ENCODE results near the gene MAPK1. TPM values are rescaled to one million over a fixed set of nuclear protein-coding genes. Genes with fewer than 3 reads are reported as not detected.

The MAPK1 gene
- polyA plus RNA-seq, 1 experiment: 154 TPM

DNA sequence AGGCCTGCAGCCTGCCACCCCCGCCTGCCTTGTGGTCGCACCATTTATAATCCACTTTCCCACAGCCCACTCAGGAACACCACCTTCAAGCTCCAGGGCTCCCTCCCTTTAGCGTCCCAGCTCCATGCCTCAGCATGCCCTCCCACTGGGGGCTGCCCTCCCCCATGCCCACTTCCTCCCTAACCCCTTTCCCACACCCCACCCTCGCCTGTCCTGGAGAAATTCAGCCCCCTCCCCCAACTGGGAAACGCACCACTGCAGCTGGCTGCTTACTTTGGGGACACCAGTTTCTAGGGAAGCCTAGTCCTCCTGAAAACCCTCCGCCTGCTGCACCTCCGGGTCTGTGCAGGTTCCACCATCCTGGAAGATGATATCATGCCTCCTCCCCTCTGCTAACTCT, 128.5 kb downstream of the MAPK1 start:
- Histone ChIP-seq H3K9me3 (ENCODE audit: control insufficient read depth, insufficient read depth, low read length) (no peaks in the 10 kb centered on the region; the same call in 1 of the 2 replicates), H3K27me3 (ENCODE audit: control insufficient read depth, insufficient read depth, low read length) (peaks cover 5% of the 10 kb centered on the region), H3K27ac (ENCODE audit: low read depth, low read length) (no peak overlapping the region), H3K4me3 (ENCODE audit: low read depth, low read length) (no peak overlapping the region)
- ChIA-PET POLR2A (no interaction called here), CTCF (no interaction called here)
- no peak for TF ChIP-seq CTCF (IDR thresholded peaks at IDR 0.05; ENCODE audit: low read depth, low read length)
- no peak for DNase-seq (ENCODE audit: low read depth, low spot score)

- ChIA-PET POLR2A (interaction anchor here (0.8 kb wide), 1 partner anchor 28 kb away, joined by 3 read pairs; no protein-coding TSS in a partner anchor), CTCF (no interaction called here)
- no peaks in the 10 kb centered on the region; the same call in 1 of the 2 replicates for H3K9me3 ChIP-seq (ENCODE audit: control insufficient read depth, insufficient read depth, low read length)
- TF ChIP-seq CTCF (IDR thresholded peaks at IDR 0.05; ENCODE audit: low read depth, low read length): no peak
- peaks cover 5% of the 10 kb centered on the region for H3K27me3 ChIP-seq (ENCODE audit: control insufficient read depth, insufficient read depth, low read length)
- H3K4me3 ChIP-seq (ENCODE audit: low read depth, low read length): no peak overlapping the region
- no peak overlapping the region for H3K27ac ChIP-seq (ENCODE audit: low read depth, low read length)
- DNase-seq (ENCODE audit: low read depth, low spot score): no peak
Observed at GRCh38 chr22:21738081-21738480, 129.4 kb downstream of the MAPK1 start.

DNA sequence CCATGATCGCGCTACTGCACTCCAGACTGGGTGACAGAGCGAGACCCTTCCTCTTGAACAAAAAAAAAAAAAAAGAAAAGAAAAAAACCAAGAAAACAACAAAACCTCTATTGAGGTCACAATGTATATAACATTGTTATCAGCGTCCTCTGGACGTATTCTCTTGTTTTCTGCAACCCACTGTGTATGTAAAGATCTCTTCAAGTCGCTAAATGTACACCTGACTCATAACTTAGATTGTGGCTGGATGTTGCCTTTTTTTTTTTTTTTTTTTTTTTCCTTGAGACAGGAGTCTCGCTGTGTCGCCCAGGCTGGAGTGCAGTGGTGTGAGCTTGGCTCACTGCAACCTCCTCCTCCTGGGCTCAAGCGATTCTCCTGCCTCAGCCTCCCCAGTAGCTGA, 130.5 kb downstream of the MAPK1 start:
- Histone ChIP-seq H3K27me3 (ENCODE audit: control insufficient read depth, insufficient read depth, low read length) (peaks cover 5% of the 10 kb centered on the region), H3K27ac (ENCODE audit: low read depth, low read length) (no peak overlapping the region), H3K4me3 (ENCODE audit: low read depth, low read length) (no peak overlapping the region), H3K9me3 (ENCODE audit: control insufficient read depth, insufficient read depth, low read length) (no peaks in the 10 kb centered on the region; the same call in 1 of the 2 replicates)
- no peak for TF ChIP-seq CTCF (IDR thresholded peaks at IDR 0.05; ENCODE audit: low read depth, low read length)
- ChIA-PET CTCF (no interaction called here), POLR2A (no interaction called here)
- no peak for DNase-seq (ENCODE audit: low read depth, low spot score)

DNA sequence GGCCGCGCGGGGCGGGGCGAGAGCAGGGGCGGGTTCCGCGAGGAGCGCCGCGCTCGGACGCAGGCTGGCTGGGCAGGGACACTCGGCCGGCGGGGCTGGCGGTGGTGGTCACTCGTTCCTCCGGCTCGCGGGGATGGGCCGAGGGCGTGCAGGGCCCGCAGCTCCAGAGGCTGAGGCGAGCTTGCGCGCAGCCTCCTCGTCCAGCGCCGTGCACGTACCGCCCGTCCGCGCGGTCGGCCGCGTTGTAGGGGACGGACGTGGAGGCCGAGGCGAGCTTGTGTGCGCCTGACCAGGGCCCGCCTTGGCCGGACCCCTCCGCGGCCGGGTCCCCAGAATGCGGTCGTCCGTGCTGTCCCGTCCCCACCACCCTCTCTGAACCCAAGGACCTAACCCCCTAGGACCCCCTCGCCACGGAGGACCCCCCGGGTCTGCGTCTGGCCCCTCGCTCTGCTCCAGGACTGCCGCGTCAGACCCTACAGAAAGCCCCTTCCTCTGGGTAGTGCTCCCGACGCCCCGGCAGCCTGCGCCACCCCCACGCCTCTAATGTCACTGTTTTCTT, 131.3 kb downstream of the MAPK1 start:
- TF ChIP-seq CTCF (IDR thresholded peaks at IDR 0.05; ENCODE audit: low read depth, low read length): no peak
- Histone ChIP-seq H3K9me3 (ENCODE audit: control insufficient read depth, insufficient read depth, low read length) (no peaks in the 10 kb centered on the region; the same call in 1 of the 2 replicates), H3K4me3 (ENCODE audit: low read depth, low read length) (peak overlapping the region; percentile 63), H3K27me3 (ENCODE audit: control insufficient read depth, insufficient read depth, low read length) (peaks cover 5% of the 10 kb centered on the region), H3K27ac (ENCODE audit: low read depth, low read length) (no peak overlapping the region)
- ChIA-PET CTCF (no interaction called here), POLR2A (interaction anchor here (0.5 to 1.4 kb wide), 4 partner anchors 18 to 1520 kb away, joined by 3 to 10 read pairs (median 4); no protein-coding TSS in a partner anchor)
- no peak for DNase-seq (ENCODE audit: low read depth, low spot score)

DNA sequence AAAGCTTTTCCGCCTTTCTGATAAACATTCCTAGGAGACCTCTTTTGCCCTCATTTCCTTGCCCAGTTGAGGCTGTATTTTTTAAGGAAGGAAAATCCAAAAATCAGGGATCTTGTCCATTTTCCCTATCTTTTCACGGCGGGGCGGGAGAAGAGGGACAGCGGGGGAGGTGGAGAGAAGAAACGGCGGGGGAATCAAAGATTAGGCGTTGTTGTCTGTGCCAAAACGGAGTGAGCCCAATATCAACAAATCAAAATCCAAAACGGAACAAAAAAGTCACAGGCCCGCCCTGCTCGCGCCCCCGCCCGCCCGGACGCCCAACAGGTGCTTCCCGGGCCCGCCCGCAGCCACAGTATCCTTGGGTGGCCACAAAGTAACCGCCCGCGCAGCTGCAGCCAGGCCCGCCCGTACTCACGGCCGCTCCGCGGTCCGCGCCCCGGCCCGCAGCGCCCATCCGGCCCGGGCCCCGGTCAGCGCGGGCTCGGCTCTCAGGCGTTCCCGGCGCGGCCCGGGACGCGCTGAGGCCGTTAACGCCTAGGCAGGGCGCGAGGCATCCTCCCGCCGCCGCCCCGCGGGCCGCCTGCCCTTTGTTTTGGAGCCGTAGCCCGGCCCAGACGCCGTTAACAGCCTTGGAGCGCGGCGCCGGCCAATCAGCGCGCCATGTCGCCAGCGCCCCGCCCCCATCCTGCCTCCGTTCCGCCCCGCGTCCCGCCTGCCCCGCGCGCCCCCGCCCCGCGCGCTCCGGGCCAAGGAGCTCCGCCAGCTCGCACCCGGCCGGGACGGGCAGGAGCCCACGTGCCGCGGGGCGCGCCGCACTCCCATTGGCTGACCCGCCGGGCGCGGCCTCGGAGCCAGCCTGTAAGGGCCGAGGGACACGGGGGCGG, 132.0 kb downstream of the MAPK1 start, which contains the start of gene YPEL1:
TSS of gene YPEL1 (minus strand) at position 595 of the 884 bp plus-strand sequence. CDS start 25,050 bp downstream, outside the sequence.
- CTCF ChIA-PET: interaction anchor here (0.6 to 0.7 kb wide), 3 partner anchors 15 to 192 kb away, joined by 3 to 4 read pairs (median 3); no protein-coding TSS in a partner anchor
- Histone ChIP-seq H3K27ac (ENCODE audit: low read depth, low read length) (no peak within 1 kb of the TSS), H3K27me3 (ENCODE audit: control insufficient read depth, insufficient read depth, low read length) (peaks cover 5% of the 10 kb centered on the region)

More for the DNA sequence above, 132.0 kb downstream of the MAPK1 start, which contains the start of gene YPEL1:
- TF ChIP-seq CTCF (IDR thresholded peaks at IDR 0.05; ENCODE audit: low read depth, low read length): no peak
- peak within 1 kb of the TSS; percentile 63 for H3K4me3 ChIP-seq (ENCODE audit: low read depth, low read length)
- H3K9me3 ChIP-seq (ENCODE audit: control insufficient read depth, insufficient read depth, low read length): no peaks in the 10 kb centered on the region; the same call in 1 of the 2 replicates
- DNase-seq (ENCODE audit: low read depth, low spot score): peak; percentile 83
- POLR2A ChIA-PET: interaction anchor here (0.5 to 1.4 kb wide), 6 partner anchors 17 to 1519 kb away, joined by 3 to 10 read pairs (median 4); partner anchors contain the start of gene PPM1F

Measured in AG04450 (cell line).